NCI-H2107 treated with DMSO at 0.1 percent for 48 hours (cell line): Measurements from ENCODE around the gene PIK3R3.
"Not testable (repeated sequence)": the region's sequence is repeated elsewhere in the genome, so short reads cannot be mapped to it uniquely, and the experiment has no call there.

ENCODE experiments used
- DNase-seq: peaks from one replicate; lab custom pipeline; 2025; ENCODE audit not compliant: unreplicated experiment; lab: John Stamatoyannopoulos, UW

Gene PIK3R3

GRCh38 chr1:46113948-46114347, 18.5 kb downstream of the PIK3R3 start:
- no peak for DNase-seq

GRCh38 chr1:46112108-46112507, 20.3 kb downstream of the PIK3R3 start:
- DNase-seq = no peak

GRCh38 chr1:46110521-46110920, 21.9 kb downstream of the PIK3R3 start:
- no peak for DNase-seq

GRCh38 chr1:46102769-46103476, 29.5 kb downstream of the PIK3R3 start:
- no peak for DNase-seq

- DNase-seq = no peak
Observed at GRCh38 chr1:46099215-46099614, 33.2 kb downstream of the PIK3R3 start.

- no peak for DNase-seq
Observed at GRCh38 chr1:46098027-46098712, 34.3 kb downstream of the PIK3R3 start.

GRCh38 chr1:46097149-46097472, 35.3 kb downstream of the PIK3R3 start:
- no peak for DNase-seq

- DNase-seq = no peak
Observed at GRCh38 chr1:46096269-46097148, 35.9 kb downstream of the PIK3R3 start.

GRCh38 chr1:46095110-46095509, 37.3 kb downstream of the PIK3R3 start:
- not testable (repeated sequence) for DNase-seq

- DNase-seq = no peak
Observed at GRCh38 chr1:46094471-46095005, 37.9 kb downstream of the PIK3R3 start.

- not testable (repeated sequence) for DNase-seq
Observed at GRCh38 chr1:46093832-46094231, 38.6 kb downstream of the PIK3R3 start.

- DNase-seq = no peak
Observed at GRCh38 chr1:46087891-46088290, 44.5 kb downstream of the PIK3R3 start.

GRCh38 chr1:46086576-46086975, 45.9 kb downstream of the PIK3R3 start:
- no peak for DNase-seq

GRCh38 chr1:46084553-46085451, 47.6 kb downstream of the PIK3R3 start:
- no peak for DNase-seq

GRCh38 chr1:46083579-46083978, 48.9 kb downstream of the PIK3R3 start:
- DNase-seq = no peak

- DNase-seq = no peak
Observed at GRCh38 chr1:46081619-46082018, 50.8 kb downstream of the PIK3R3 start.

- no peak for DNase-seq
Observed at GRCh38 chr1:46081206-46081605, 51.2 kb downstream of the PIK3R3 start.

- no peak for DNase-seq
Observed at GRCh38 chr1:46080257-46080656, 52.2 kb downstream of the PIK3R3 start.

GRCh38 chr1:46077644-46078043, 54.8 kb downstream of the PIK3R3 start:
- DNase-seq = no peak

GRCh38 chr1:46076343-46076742, 56.1 kb downstream of the PIK3R3 start:
- no peak for DNase-seq

- DNase-seq = no peak
Observed at GRCh38 chr1:46072975-46073374, 59.5 kb downstream of the PIK3R3 start.
